ENCODE data around the gene VKORC1.
A peak's percentile ranks its signal among the peaks of the same experiment; 100 is the strongest.

The VKORC1 gene

GRCh38 chr16:31129568-31130335 is 35.2 kb upstream of the VKORC1 start:
- DNase-seq: no peak

GRCh38 chr16:31128711-31129567 is 34.3 kb upstream of the VKORC1 start:
- no peak for DNase-seq

GRCh38 chr16:31127182-31127581 is 32.6 kb upstream of the VKORC1 start:
- DNase-seq: no peak

DNA sequence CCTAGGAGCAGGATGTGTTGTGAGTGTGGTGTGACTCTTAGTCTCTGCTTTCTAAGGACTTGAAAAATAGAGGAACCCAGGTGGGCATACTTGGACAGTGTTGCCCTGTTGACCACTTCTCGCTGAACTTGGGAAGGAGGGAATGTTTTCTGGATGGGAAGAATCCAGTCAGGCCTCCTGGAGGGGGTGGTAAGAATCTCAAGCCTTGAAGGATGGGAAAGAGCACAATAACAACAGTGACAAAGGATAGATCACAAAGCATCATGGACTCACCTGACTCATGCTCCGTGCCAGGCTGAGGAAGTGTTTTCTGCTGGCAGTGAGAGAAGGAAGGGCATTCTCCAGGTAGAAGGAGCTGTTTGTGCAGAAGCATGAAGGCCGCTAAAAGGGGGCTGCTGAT is 31.2 kb upstream of the VKORC1 start:
- no peak for DNase-seq

GRCh38 chr16:31120129-31120528 is 25.5 kb upstream of the VKORC1 start:
- DNase-seq: no peak

DNA sequence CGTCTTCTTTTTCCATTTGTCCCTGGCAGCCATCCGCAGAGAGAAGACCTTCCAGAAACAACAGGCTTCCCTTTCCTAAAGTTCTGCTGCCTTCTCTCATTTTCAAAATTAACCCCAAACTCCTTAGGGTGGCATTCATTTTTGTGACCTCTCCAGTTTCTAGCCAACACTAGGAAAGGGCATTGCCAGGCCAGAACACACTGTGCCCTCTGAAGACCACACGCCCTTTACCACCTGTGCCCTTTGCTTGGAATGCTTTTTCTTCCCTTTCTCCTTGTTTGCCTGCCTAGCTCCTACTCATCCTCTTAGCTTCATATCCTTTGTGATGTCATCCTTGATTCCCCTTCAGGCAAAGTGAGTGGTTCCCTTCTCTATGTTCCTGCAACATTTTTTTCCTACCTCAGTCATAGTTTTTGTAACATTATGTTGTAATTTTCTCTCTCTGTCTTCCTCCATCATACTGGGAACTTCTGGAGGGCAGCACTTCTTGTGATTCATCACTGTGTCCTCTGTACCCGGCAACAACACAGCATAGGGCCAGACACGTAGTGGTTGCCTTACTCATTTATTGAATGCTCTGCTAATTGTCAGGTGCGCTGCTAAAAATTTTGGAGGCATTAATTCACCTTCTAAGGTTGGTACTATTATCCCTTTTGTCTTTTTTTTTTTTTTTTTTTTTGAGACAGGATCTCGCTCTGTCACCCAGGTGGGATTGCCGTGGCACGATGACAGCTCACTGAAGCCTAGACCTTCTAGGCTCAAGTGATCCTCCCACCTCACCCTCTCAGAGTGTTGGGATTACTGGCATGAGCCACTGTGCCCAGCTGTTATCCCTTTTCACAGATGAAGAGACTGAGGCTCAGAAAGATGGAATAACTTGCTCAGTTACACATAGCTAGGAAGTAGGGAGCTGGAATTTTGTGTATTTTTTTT is 23.9 kb upstream of the VKORC1 start:
- DNase-seq: no peak

DNA sequence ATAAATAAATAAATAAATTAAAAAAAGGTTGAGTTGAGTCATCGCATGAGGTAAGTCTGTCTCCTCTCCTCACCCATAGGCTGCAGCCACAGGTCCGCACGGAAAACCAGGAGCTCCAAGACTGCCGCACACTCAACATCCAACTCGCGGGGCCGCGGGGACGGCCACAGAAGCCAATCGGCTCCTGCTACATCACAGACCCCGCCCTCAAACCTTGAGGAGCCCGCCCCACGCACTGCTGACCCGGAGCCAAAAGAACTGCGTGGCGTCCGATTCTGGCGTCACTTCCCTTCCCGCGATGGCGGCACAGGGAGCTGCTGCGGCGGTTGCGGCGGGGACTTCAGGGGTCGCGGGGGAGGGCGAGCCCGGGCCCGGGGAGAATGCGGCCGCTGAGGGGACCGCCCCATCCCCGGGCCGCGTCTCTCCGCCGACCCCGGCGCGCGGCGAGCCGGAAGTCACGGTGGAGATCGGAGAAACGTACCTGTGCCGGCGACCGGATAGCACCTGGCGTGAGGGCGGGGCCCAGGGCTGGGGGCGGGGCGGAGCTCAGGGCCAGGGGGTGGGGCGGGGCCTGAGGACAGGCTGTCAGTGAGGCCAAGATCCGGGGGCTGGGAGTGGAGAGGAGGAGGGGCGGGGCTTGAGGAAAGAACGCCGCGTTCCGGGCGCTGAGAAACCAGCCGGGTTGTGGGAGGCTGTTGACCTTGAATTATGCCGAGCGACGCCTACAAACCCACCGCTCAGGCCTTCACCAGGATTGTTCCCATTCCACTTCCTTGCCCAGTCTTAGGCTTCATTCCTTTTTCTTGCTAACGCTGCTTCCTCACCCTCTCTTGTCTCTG is 23.0 kb upstream of the VKORC1 start, which contains the start of gene KAT8:
Gene KAT8, plus strand, starts transcription at position 281 of the 839 bp plus-strand sequence. Its CDS starts 18 bp downstream, at position 299.
- peak; percentile 99 for DNase-seq

- DNase-seq: no peak
Observed at GRCh38 chr16:31114468-31114867, 19.9 kb upstream of the VKORC1 start.

- no peak for DNase-seq
Observed at GRCh38 chr16:31113121-31114120, 18.8 kb upstream of the VKORC1 start.

DNA sequence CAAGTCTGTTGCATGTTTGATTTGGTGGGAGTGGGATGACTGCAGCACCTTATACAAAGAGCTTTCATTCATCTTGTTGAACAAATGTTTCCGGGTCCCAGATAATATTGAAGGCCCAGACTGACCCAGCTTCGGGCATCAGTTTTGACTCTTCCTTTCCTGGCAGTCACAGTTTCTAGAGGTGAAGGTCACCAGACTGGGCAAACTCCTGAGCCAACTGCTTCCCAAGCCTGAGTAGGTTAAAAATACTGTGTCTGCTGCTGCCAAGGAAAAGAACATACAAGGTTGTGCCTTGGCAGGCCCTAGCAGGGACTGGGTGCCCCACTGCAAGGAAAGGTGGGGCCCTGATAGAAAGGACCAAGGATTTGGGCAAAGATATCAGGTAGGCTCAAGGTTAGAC is 18.1 kb upstream of the VKORC1 start:
- DNase-seq: no peak

- no peak for DNase-seq
Observed at GRCh38 chr16:31111881-31112466, 17.4 kb upstream of the VKORC1 start.

- DNase-seq: no peak
Observed at GRCh38 chr16:31110106-31111034, 15.8 kb upstream of the VKORC1 start.

DNA sequence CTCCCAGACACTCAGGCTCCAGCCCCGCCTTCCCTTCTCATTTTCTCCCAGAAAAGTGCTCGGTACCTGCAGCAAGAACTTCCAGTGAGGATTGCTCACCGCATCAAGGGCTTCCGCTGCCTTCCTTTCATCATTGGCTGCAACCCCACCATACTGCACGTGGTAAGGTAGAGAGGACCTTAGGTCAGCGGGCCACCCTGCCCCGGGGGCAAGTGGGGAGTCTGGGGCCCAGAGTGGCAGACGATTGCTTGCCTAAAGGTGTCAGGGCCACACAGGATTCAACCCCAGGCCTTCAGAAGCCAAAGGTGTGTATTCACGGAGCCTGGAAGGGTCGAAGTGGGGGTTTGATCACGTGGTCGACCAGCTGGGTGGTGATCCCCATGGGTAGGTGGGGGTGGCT is 15.0 kb upstream of the VKORC1 start:
- DNase-seq: no peak

DNA sequence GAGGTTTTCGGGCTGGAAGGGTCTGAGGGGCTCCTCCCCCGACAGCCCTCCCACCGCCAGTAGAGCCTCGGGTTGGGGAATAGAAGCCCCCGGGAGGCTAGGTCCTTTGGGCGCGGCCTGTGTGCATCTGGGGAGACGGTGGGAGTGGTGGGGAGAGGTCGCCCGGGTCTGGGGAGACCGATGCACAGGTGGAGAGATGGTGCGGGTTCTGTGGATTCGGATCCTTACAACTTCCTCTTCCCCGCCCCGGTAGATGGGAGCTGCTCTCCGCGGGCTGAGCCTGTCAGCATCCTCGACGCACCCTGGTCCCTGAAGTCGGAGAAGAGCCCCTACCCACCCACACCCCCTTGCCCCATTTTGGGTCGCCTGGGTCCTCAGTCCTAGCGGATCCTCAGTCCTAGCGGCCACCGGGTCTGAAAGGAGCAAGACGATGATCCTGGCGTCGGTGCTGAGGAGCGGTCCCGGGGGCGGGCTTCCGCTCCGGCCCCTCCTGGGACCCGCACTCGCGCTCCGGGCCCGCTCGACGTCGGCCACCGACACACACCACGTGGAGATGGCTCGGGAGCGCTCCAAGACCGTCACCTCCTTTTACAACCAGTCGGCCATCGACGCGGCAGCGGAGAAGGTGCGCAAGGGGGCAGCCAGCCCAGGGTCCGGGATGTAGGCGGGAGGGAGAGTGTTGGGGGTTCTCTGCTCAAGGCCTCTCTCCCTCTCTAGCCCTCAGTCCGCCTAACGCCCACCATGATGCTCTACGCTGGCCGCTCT is 14.4 kb upstream of the VKORC1 start:
- DNase-seq: no peak

DNA sequence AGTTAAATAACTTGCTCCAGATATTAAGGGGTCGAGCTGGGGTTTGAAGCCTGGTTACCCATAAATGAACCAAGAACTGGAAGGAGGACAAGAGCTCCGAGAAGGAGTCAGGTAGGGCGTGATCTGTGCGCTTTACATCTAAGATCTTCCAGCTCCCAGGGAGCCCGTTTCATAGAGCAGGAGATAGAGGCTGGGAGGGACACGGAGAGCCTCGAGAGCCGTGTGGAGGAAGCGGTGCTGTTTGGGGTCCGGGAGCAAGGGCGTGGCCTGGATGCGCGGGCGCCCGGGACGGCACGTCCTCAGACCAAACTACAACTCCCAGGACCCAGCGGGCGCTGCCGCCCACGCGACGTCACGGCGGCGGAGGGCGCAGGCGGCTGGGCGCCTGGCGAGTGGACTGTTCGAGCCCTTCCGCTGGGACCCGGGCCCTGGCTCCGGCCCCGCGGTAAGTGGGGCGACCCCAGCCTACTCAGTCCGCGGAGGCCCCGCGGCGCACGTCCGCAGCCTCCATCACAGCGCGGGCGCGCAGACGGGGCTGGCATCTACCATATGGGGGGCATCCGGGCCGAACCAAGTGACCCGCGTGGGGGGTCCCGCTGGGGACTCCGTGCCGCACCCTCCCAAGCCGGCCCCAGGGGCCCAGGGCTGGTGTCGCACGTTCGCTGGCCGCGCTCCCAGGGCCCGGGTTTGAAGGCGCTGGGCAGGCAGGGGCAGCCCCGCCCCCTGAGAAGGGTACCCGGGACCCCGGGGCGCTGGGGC is 13.6 kb upstream of the VKORC1 start, which contains the start of gene BCKDK:
Gene BCKDK, plus strand, starts transcription at position 352 of the 759 bp plus-strand sequence. CDS start 838 bp downstream, outside the sequence.
- peak; percentile 80 for DNase-seq

GRCh38 chr16:31107465-31107867 is 12.9 kb upstream of the VKORC1 start:
- DNase-seq: no peak

Measured in NCI-H146 (cell line).